RWPE2 (cell line): ENCODE results near the gene CCDC9B.
A peak's percentile ranks its signal among the peaks of the same experiment; 100 is the strongest.

Experiments used
- ATAC-seq: fragments of 200-7000 bp; cut with Tn5 transposase; 3 replicates; pipeline ENCODE4 v1.9.1; 2021; ENCODE audit warnings: low read depth
- DNase-seq: peaks from one replicate; pipeline ENCODE4 v3.0.0-alpha.2; 2020; ENCODE audit warnings: low spot score
- H3K27ac ChIP-seq: fragments of 450-650 bp; 2 replicates; pipeline ENCODE4 v1.5.1; 2017; ENCODE audit warnings: mild to moderate bottlenecking; ENCODE audit not compliant: poor library complexity, severe bottlenecking
- H3K27me3 ChIP-seq: fragments of 250-450 bp; sonication (Bioruptor Pico); 2 replicates; pipeline ENCODE4 v1.5.1; 2021; ENCODE audit warnings: mild to moderate bottlenecking, moderate library complexity; ENCODE audit not compliant: insufficient read depth, poor library complexity, severe bottlenecking
- H3K36me3 ChIP-seq: fragments of 250-450 bp; sonication (Bioruptor Pico); 2 replicates; pipeline ENCODE4 v1.5.1; 2020; ENCODE audit warnings: low read depth, mild to moderate bottlenecking, moderate library complexity
- H3K4me1 ChIP-seq: fragments of 250-450 bp; sonication (Bioruptor Pico); 2 replicates; pipeline ENCODE4 v1.5.1; 2021; ENCODE audit warnings: mild to moderate bottlenecking, moderate library complexity; ENCODE audit not compliant: insufficient read depth, poor library complexity, severe bottlenecking
- H3K4me3 ChIP-seq: fragments of 250-450 bp; sonication (Bioruptor Pico); 2 replicates; pipeline ENCODE4 v1.5.1; 2021; ENCODE audit warnings: mild to moderate bottlenecking, moderate library complexity; ENCODE audit not compliant: severe bottlenecking
- H3K9me3 ChIP-seq: fragments of 250-450 bp; sonication (Bioruptor Pico); 2 replicates; pipeline ENCODE4 v1.5.1; 2021; ENCODE audit warnings: mild to moderate bottlenecking, moderate library complexity; ENCODE audit not compliant: severe bottlenecking
- CTCF ChIP-seq: fragments of 450-650 bp; IDR thresholded peaks from one replicate; pipeline ENCODE4 v1.5.1; 2017; ENCODE audit warnings: mild to moderate bottlenecking, moderate library complexity; ENCODE audit not compliant: poor library complexity, severe bottlenecking

The CCDC9B gene

GRCh38 chr15:40368719-40369473 is 28.2 kb upstream of the CCDC9B start:
- no peaks in the 10 kb centered on the region for H3K27me3 ChIP-seq
- no peak overlapping the region for H3K27ac ChIP-seq
- TF ChIP-seq CTCF: no peak
- H3K36me3 ChIP-seq: no peaks in the 10 kb centered on the region
- no peak overlapping the region for H3K4me3 ChIP-seq
- no peaks in the 10 kb centered on the region for H3K4me1 ChIP-seq
- no peak for ATAC-seq
- no peaks in the 10 kb centered on the region for H3K9me3 ChIP-seq
- no peak for DNase-seq

- Histone ChIP-seq H3K27me3 (no peaks in the 10 kb centered on the region), H3K27ac (no peak overlapping the region), H3K4me1 (no peaks in the 10 kb centered on the region), H3K36me3 (no peaks in the 10 kb centered on the region), H3K9me3 (no peaks in the 10 kb centered on the region), H3K4me3 (peak overlapping the region; percentile 8)
- ATAC-seq (peak; percentile 90), DNase-seq (peak; percentile 93)
- TF ChIP-seq CTCF: peak; percentile 100
Observed at GRCh38 chr15:40367686-40368611, 27.2 kb upstream of the CCDC9B start.

DNA sequence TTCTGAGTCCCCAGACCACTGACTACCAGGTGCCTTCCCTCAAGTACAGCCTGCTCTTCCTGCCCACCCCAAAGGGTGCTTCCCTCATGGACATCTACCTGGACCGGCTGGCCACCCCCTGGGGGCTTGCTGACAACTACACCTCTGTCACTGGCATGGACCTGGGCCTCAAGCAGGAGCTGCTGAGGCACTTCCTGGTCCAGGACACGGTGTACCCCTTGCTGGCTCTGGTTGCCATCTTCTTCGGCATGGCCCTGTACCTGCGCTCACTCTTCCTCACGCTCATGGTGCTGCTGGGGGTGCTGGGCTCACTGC is 26.6 kb upstream of the CCDC9B start:
- H3K9me3 ChIP-seq: no peaks in the 10 kb centered on the region
- ATAC-seq (no peak), DNase-seq (no peak)
- no peaks in the 10 kb centered on the region for H3K36me3 ChIP-seq
- no peak overlapping the region for H3K4me3 ChIP-seq
- H3K27me3 ChIP-seq: no peaks in the 10 kb centered on the region
- H3K4me1 ChIP-seq: no peaks in the 10 kb centered on the region
- no peak for TF ChIP-seq CTCF
- H3K27ac ChIP-seq: no peak overlapping the region

DNA sequence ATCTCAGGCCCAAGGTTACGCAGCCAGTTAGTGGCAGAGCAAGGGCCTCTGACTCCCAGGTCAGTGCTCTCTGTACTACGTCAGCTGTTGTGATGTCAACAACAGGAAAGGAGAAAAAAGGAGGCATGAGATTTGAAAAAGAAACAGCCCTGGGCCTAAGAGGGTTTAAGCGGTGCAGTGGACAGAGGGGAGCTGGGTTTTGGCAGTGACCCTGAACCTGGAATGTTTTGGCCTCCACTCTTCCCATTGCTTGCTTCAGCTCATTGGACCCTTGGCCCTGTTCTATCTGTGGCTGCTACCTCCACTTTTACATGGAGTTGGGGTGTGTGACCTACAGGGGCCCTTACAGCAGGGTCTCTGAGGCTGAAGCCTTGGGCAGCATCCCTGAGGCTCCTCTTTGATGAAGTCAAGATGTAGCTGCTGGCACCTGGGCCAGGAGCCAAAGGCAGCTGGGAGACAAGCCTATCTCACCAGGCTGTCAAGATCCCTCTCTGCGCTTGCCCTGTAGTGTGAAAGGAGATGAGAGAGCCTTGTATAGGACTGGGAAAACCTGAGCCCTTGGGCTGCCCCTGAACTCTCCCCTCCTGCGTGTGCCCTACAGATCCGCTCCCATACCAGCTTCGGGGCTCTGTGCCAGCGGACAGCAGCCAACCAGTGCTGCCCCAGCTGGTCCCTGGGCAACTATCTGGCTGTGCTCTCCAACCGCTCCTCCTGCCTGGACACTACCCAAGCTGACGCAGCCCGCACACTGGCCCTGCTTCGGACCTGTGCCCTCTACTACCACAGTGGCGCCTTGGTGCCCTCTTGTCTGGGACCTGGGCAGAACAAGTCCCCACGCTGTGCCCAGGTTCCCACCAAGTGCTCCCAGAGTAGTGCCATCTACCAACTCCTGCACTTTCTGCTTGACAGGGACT is 26.0 kb upstream of the CCDC9B start:
- Histone ChIP-seq H3K4me1 (no peaks in the 10 kb centered on the region), H3K9me3 (no peaks in the 10 kb centered on the region), H3K27me3 (no peaks in the 10 kb centered on the region), H3K4me3 (no peak overlapping the region), H3K36me3 (no peaks in the 10 kb centered on the region), H3K27ac (no peak overlapping the region)
- TF ChIP-seq CTCF: no peak
- DNase-seq (no peak), ATAC-seq (no peak)
